Liver (tissue), 9 donors: Measurements from ENCODE around the gene BGN. TPM values are rescaled to one million over a fixed set of nuclear protein-coding genes. Genes with fewer than 3 reads are reported as not detected.

Experiments used
- DNase-seq: peaks from one replicate; pipeline ENCODE4 v3.0.0-alpha.2; 2017; ENCODE audit warnings: low spot score
- H3K27ac ChIP-seq, 2 donors: one replicate each; pipeline ENCODE4 v1.7.0; 2013; ENCODE audit warnings: inconsistent platforms in 2 of 2, low read length in 2 of 2, control low read depth in 1 of 2, low read depth in 1 of 2, mild to moderate bottlenecking in 1 of 2
- H3K27me3 ChIP-seq, 4 donors: one replicate each; pipeline versions ENCODE4 v1.6.1 to v1.7.0; 2013; ENCODE audit warnings: low read length in 3 of 4, inconsistent platforms in 1 of 4, mild to moderate bottlenecking in 1 of 4, moderate library complexity in 1 of 4; ENCODE audit not compliant: control insufficient read depth in 4 of 4, insufficient read depth in 4 of 4
- H3K36me3 ChIP-seq, 4 donors: one replicate each; pipeline versions ENCODE4 v1.6.1 to v1.7.0; 2013; ENCODE audit warnings: low read length in 3 of 4, mild to moderate bottlenecking in 3 of 4, low read depth in 1 of 4, moderate library complexity in 1 of 4; ENCODE audit not compliant: control insufficient read depth in 4 of 4, insufficient read depth in 3 of 4
- H3K4me1 ChIP-seq, 4 donors: one replicate each; pipeline versions ENCODE4 v1.6.1 to v1.7.0; 2013; ENCODE audit warnings: low read length in 3 of 4, mild to moderate bottlenecking in 3 of 4, moderate library complexity in 1 of 4; ENCODE audit not compliant: control insufficient read depth in 4 of 4, insufficient read depth in 4 of 4
- H3K4me3 ChIP-seq, 3 donors: one replicate each; pipeline versions ENCODE4 v1.6.1 to v1.7.0; 2013; ENCODE audit warnings: low read length in 3 of 3, control low read depth in 1 of 3, low read depth in 1 of 3, mild to moderate bottlenecking in 1 of 3
- H3K9ac ChIP-seq, 2 donors: one replicate each; pipeline ENCODE4 v1.7.0; 2013; ENCODE audit warnings: low read length in 2 of 2, mild to moderate bottlenecking in 2 of 2, moderate library complexity in 2 of 2, control low read depth in 1 of 2, low read depth in 1 of 2
- H3K9me3 ChIP-seq, 4 donors: one replicate each; pipeline versions ENCODE4 v1.6.1 to v1.7.0; 2013; ENCODE audit warnings: low read length in 3 of 4; ENCODE audit not compliant: control insufficient read depth in 4 of 4
- CTCF ChIP-seq: fragments of 150-350 bp; IDR thresholded peaks from 2 replicates; pipeline ENCODE4 v1.5.1; 2017; ENCODE audit warnings: improper control_type of control experiment, low read depth, low read length; ENCODE audit not compliant: missing input control
- EGR1 ChIP-seq, 2 donors: IDR thresholded peaks; 2 replicates each; pipeline ENCODE4 v1.6.1; 2016 to 2018; ENCODE audit warnings: antibody characterized with exemption in 2 of 2, low read depth in 2 of 2
- FOXA1 ChIP-seq: IDR thresholded peaks from 2 replicates; pipeline ENCODE4 v1.6.1; 2016; ENCODE audit warnings: antibody characterized with exemption
- FOXA2 ChIP-seq: IDR thresholded peaks from 2 replicates; pipeline ENCODE4 v1.6.1; 2016; ENCODE audit warnings: antibody characterized with exemption
- GABPA ChIP-seq, 2 donors: IDR thresholded peaks in 1 of 2; conservative IDR thresholded peaks in 1 of 2; 2 replicates each; pipeline ENCODE4 v1.6.1; 2016; ENCODE audit warnings: antibody characterized with exemption in 2 of 2, mild to moderate bottlenecking in 1 of 2, moderate library complexity in 1 of 2
- HNF4A ChIP-seq, 2 donors: conservative IDR thresholded peaks; 2 replicates each; pipeline ENCODE4 v1.6.1; 2016; ENCODE audit warnings: antibody characterized with exemption in 2 of 2, mild to moderate bottlenecking in 2 of 2
- HNF4G ChIP-seq: IDR thresholded peaks from 2 replicates; pipeline ENCODE4 v1.6.1; 2016; ENCODE audit warnings: antibody characterized with exemption
- JUND ChIP-seq, 2 donors: IDR thresholded peaks; 2 replicates each; pipeline ENCODE4 v1.6.1; 2016; ENCODE audit warnings: antibody characterized with exemption in 2 of 2
- NR2F2 ChIP-seq: IDR thresholded peaks from 2 replicates; pipeline ENCODE4 v1.6.1; 2016; ENCODE audit warnings: antibody characterized with exemption
- RAD21 ChIP-seq, 2 donors: IDR thresholded peaks; 2 replicates each; pipeline ENCODE4 v1.6.1; 2016; ENCODE audit warnings: antibody characterized with exemption in 2 of 2, mild to moderate bottlenecking in 2 of 2
- RXRA ChIP-seq, 2 donors: IDR thresholded peaks; 2 replicates each; pipeline ENCODE4 v1.6.1; 2017 to 2018; ENCODE audit warnings: antibody characterized with exemption in 2 of 2, mild to moderate bottlenecking in 1 of 2
- SP1 ChIP-seq: IDR thresholded peaks from 2 replicates; pipeline ENCODE4 v1.6.1; 2018; ENCODE audit warnings: antibody characterized with exemption, mild to moderate bottlenecking
- TAF1 ChIP-seq: conservative IDR thresholded peaks from 2 replicates; pipeline ENCODE4 v1.6.1; 2016; ENCODE audit warnings: antibody characterized with exemption, mild to moderate bottlenecking
- YY1 ChIP-seq: IDR thresholded peaks from 2 replicates; pipeline ENCODE4 v1.6.1; 2016; ENCODE audit warnings: antibody characterized with exemption, mild to moderate bottlenecking
- WGBS: extraction: QIAGEN DNeasy Blood & Tissue Kit; methylation state at CpG from one replicate; pipeline ENCODE4 v1.1.7; 2013; 5-methylcytosine and 5-hydroxymethylcytosine counted together
- polyA plus RNA-seq, 2 donors: library from polyadenylated mRNA; stranded (reverse) in 1 of 2; unstranded in 1 of 2; fragments of 200-250 nt in 1 of 2; fragments of >200 nt in 1 of 2; fragmentation: Nextera tagmentation in 1 of 2; extraction: Ambion mirVana in 1 of 2; gene quantifications; one replicate each; pipeline versions ENCODE4 v1.2.1 to v1.2.3, GENCODE V29; 2013 to 2015
- total RNA-seq, 2 donors: library from RNA; depleted of rRNA; stranded (reverse); fragments of >200 nt; gene quantifications; one replicate each; pipeline ENCODE4 v1.2.3, GENCODE V29; 2014
- TF ChIP-seq, protein P1 (sequence below): IDR thresholded peaks from 2 replicates; pipeline ENCODE4 v1.6.1; 2016; ENCODE audit warnings: antibody characterized with exemption
- TF ChIP-seq, protein P2 (sequence below): IDR thresholded peaks from 2 replicates; pipeline ENCODE4 v1.6.1; 2016; ENCODE audit warnings: antibody characterized with exemption
- TF ChIP-seq, protein P3 (sequence below): IDR thresholded peaks from 2 replicates; pipeline ENCODE4 v1.6.1; 2016; ENCODE audit warnings: antibody characterized with exemption, mild to moderate bottlenecking
- TF ChIP-seq, protein P4 (sequence below): IDR thresholded peaks from 2 replicates; pipeline ENCODE4 v1.6.1; 2016; ENCODE audit warnings: antibody characterized with exemption
- donor health status: healthy.
- donor health status: healthy.
- donor health status: healthy.
- donor health status: healthy.
- donor health status: healthy.

The BGN gene
- total and polyA plus RNA-seq, 4 donors, result 11.7 to 131 (median 44.8) TPM

GRCh38 chrX:153454901-153455550, 39.8 kb upstream of the BGN start:
- Histone ChIP-seq H3K4me3 (no peak overlapping the region), H3K36me3 (peaks cover 0 to 4% (median 3%) of the 10 kb centered on the region in 4 donors), H3K9ac (no peak overlapping the region), H3K4me1 (no peaks in the 10 kb centered on the region), H3K27ac (no peak overlapping the region), H3K27me3 (no peaks in the 10 kb centered on the region), H3K9me3 (no peaks in the 10 kb centered on the region)
- TF ChIP-seq EGR1 (IDR thresholded peaks at IDR 0.05; ENCODE audit: low read depth in 2 of 2) (no peak), HNF4A (conservative IDR thresholded peaks at IDR 0.05) (no peak), JUND (IDR thresholded peaks at IDR 0.05) (no peak), HNF4G (no peak), RAD21 (IDR thresholded peaks at IDR 0.05) (no peak), CTCF (no peak), FOXA2 (no peak), FOXA1 (no peak), YY1 (no peak), SP1 (no peak), GABPA (IDR thresholded peaks at IDR 0.05 in 1 of 2, conservative IDR thresholded peaks at IDR 0.05 in 1 of 2) (no peak)
- TF ChIP-seq, protein P1, sequence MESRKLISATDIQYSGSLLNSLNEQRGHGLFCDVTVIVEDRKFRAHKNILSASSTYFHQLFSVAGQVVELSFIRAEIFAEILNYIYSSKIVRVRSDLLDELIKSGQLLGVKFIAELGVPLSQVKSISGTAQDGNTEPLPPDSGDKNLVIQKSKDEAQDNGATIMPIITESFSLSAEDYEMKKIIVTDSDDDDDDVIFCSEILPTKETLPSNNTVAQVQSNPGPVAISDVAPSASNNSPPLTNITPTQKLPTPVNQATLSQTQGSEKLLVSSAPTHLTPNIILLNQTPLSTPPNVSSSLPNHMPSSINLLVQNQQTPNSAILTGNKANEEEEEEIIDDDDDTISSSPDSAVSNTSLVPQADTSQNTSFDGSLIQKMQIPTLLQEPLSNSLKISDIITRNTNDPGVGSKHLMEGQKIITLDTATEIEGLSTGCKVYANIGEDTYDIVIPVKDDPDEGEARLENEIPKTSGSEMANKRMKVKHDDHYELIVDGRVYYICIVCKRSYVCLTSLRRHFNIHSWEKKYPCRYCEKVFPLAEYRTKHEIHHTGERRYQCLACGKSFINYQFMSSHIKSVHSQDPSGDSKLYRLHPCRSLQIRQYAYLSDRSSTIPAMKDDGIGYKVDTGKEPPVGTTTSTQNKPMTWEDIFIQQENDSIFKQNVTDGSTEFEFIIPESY, result no peak
- 96% methylated on average over 16 of the region's 16 CpGs for WGBS
- no peak for DNase-seq

GRCh38 chrX:153455571-153455970, 39.2 kb upstream of the BGN start:
- Histone ChIP-seq H3K9me3 (no peaks in the 10 kb centered on the region), H3K4me1 (no peaks in the 10 kb centered on the region), H3K4me3 (no peak overlapping the region), H3K9ac (no peak overlapping the region), H3K27me3 (no peaks in the 10 kb centered on the region), H3K36me3 (peaks cover 0 to 4% (median 3%) of the 10 kb centered on the region in 4 donors), H3K27ac (no peak overlapping the region)
- DNase-seq, result no peak
- 89% methylated on average over 16 of the region's 16 CpGs for WGBS
- TF ChIP-seq HNF4A (conservative IDR thresholded peaks at IDR 0.05) (no peak), SP1 (no peak), JUND (IDR thresholded peaks at IDR 0.05) (no peak), CTCF (no peak), FOXA1 (no peak), RXRA (IDR thresholded peaks at IDR 0.05) (no peak), RAD21 (IDR thresholded peaks at IDR 0.05) (no peak), TAF1 (no peak), HNF4G (no peak), FOXA2 (no peak), YY1 (no peak), NR2F2 (no peak), EGR1 (IDR thresholded peaks at IDR 0.05; ENCODE audit: low read depth in 2 of 2) (no peak), GABPA (IDR thresholded peaks at IDR 0.05 in 1 of 2, conservative IDR thresholded peaks at IDR 0.05 in 1 of 2) (no peak)
- TF ChIP-seq, protein P1, result no peak
- TF ChIP-seq, protein P2, sequence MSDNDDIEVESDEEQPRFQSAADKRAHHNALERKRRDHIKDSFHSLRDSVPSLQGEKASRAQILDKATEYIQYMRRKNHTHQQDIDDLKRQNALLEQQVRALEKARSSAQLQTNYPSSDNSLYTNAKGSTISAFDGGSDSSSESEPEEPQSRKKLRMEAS, result no peak
- TF ChIP-seq, protein P3, sequence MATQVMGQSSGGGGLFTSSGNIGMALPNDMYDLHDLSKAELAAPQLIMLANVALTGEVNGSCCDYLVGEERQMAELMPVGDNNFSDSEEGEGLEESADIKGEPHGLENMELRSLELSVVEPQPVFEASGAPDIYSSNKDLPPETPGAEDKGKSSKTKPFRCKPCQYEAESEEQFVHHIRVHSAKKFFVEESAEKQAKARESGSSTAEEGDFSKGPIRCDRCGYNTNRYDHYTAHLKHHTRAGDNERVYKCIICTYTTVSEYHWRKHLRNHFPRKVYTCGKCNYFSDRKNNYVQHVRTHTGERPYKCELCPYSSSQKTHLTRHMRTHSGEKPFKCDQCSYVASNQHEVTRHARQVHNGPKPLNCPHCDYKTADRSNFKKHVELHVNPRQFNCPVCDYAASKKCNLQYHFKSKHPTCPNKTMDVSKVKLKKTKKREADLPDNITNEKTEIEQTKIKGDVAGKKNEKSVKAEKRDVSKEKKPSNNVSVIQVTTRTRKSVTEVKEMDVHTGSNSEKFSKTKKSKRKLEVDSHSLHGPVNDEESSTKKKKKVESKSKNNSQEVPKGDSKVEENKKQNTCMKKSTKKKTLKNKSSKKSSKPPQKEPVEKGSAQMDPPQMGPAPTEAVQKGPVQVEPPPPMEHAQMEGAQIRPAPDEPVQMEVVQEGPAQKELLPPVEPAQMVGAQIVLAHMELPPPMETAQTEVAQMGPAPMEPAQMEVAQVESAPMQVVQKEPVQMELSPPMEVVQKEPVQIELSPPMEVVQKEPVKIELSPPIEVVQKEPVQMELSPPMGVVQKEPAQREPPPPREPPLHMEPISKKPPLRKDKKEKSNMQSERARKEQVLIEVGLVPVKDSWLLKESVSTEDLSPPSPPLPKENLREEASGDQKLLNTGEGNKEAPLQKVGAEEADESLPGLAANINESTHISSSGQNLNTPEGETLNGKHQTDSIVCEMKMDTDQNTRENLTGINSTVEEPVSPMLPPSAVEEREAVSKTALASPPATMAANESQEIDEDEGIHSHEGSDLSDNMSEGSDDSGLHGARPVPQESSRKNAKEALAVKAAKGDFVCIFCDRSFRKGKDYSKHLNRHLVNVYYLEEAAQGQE, result no peak
- TF ChIP-seq, protein P4, sequence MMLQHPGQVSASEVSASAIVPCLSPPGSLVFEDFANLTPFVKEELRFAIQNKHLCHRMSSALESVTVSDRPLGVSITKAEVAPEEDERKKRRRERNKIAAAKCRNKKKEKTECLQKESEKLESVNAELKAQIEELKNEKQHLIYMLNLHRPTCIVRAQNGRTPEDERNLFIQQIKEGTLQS, result no peak
